SK-N-SH treated with all-trans-retinoic acid at 6 μM for 48 hours (cell line): ENCODE results near the gene SPECC1L.

ENCODE experiments used
- ATAC-seq: fragments of 200-7000 bp; cut with Tn5 transposase; 3 replicates; pipeline ENCODE4 v1.9.1; 2020; ENCODE audit warnings: mild to moderate bottlenecking, moderate library complexity
- ARNTL ChIP-seq: fragments of 450-650 bp; formaldehyde crosslinking; IDR thresholded peaks from 2 replicates; pipeline ENCODE4 v1.5.0; 2020; ENCODE audit warnings: low read depth, mild to moderate bottlenecking, moderate library complexity, borderline replicate concordance
- BACH2 ChIP-seq: fragments of 250-450 bp; sonication (Bioruptor Pico); IDR thresholded peaks from 2 replicates; pipeline ENCODE4 v1.9.0; 2021; ENCODE audit warnings: mild to moderate bottlenecking, borderline replicate concordance
- CREB5 ChIP-seq: fragments of 250-450 bp; sonication (Bioruptor Pico); IDR thresholded peaks from 2 replicates; pipeline ENCODE4 v1.5.1; 2020; ENCODE audit warnings: low read depth, mild to moderate bottlenecking, moderate library complexity
- CSDC2 ChIP-seq: fragments of 250-450 bp; sonication (Bioruptor Pico); IDR thresholded peaks from 2 replicates; pipeline ENCODE4 v1.5.0; 2020; ENCODE audit warnings: mild to moderate bottlenecking, moderate library complexity
- CSRNP3 ChIP-seq: fragments of 250-450 bp; sonication (Bioruptor Pico); IDR thresholded peaks from 2 replicates; pipeline ENCODE4 v1.5.1; 2021; ENCODE audit warnings: mild to moderate bottlenecking, moderate library complexity
- GLIS3 ChIP-seq: fragments of 250-450 bp; sonication (Bioruptor Pico); IDR thresholded peaks from 2 replicates; pipeline ENCODE4 v1.5.0; 2020; ENCODE audit warnings: mild to moderate bottlenecking, moderate library complexity
- ISL1 ChIP-seq: fragments of 250-450 bp; sonication (Bioruptor Pico); IDR thresholded peaks from 2 replicates; pipeline ENCODE4 v2.1.2; 2022; ENCODE audit warnings: mild to moderate bottlenecking, moderate library complexity
- OSR1 ChIP-seq: fragments of 250-450 bp; sonication (Bioruptor Pico); IDR thresholded peaks from 2 replicates; pipeline ENCODE4 v1.8.0; 2022; ENCODE audit warnings: moderate library complexity, mild to moderate bottlenecking, inconsistent platforms
- PPARA ChIP-seq: fragments of 250-450 bp; sonication (Bioruptor Pico); IDR thresholded peaks from 2 replicates; pipeline ENCODE4 v1.5.0; 2020; ENCODE audit warnings: mild to moderate bottlenecking, borderline replicate concordance
- RARB ChIP-seq: fragments of 250-450 bp; sonication (Bioruptor Pico); IDR thresholded peaks from 2 replicates; pipeline ENCODE4 v1.8.0; 2021; ENCODE audit warnings: mild to moderate bottlenecking, moderate library complexity
- SNAI2 ChIP-seq: fragments of 250-450 bp; sonication (Bioruptor Pico); IDR thresholded peaks from 2 replicates; pipeline ENCODE4 v1.5.0; 2020; ENCODE audit warnings: mild to moderate bottlenecking, moderate library complexity
- TCF4 ChIP-seq: fragments of 250-450 bp; sonication (Bioruptor Pico); IDR thresholded peaks from 2 replicates; pipeline ENCODE4 v1.8.0; 2021; ENCODE audit warnings: mild to moderate bottlenecking, moderate library complexity, borderline replicate concordance
- TOX ChIP-seq: fragments of 250-450 bp; sonication (Bioruptor Pico); IDR thresholded peaks from 2 replicates; pipeline ENCODE4 v1.8.0; 2021; ENCODE audit warnings: mild to moderate bottlenecking, moderate library complexity, borderline replicate concordance
- TSHZ2 ChIP-seq: fragments of 250-450 bp; sonication (Bioruptor Pico); IDR thresholded peaks from 2 replicates; pipeline ENCODE4 v1.5.0; 2020; ENCODE audit warnings: mild to moderate bottlenecking, moderate library complexity
- ZC3H10 ChIP-seq: fragments of 250-450 bp; sonication (Bioruptor Pico); IDR thresholded peaks from 2 replicates; pipeline ENCODE4 v1.5.1; 2021; ENCODE audit warnings: mild to moderate bottlenecking, moderate library complexity
- ZFP3 ChIP-seq: fragments of 250-450 bp; sonication (Bioruptor Pico); IDR thresholded peaks from 2 replicates; pipeline ENCODE4 v1.5.0; 2020; ENCODE audit warnings: mild to moderate bottlenecking, moderate library complexity
- ZFP30 ChIP-seq: fragments of 450-650 bp; formaldehyde crosslinking; IDR thresholded peaks from 2 replicates; pipeline ENCODE4 v1.5.0; 2022; ENCODE audit warnings: mild to moderate bottlenecking, moderate library complexity
- ZNF565 ChIP-seq: fragments of 450-650 bp; formaldehyde crosslinking; conservative IDR thresholded peaks from 2 replicates; pipeline ENCODE4 v1.5.0; 2020; ENCODE audit warnings: low read depth, mild to moderate bottlenecking, moderate library complexity
- ZNF70 ChIP-seq: fragments of 450-650 bp; formaldehyde crosslinking; IDR thresholded peaks from 2 replicates; pipeline ENCODE4 v1.5.0; 2020; ENCODE audit warnings: mild to moderate bottlenecking, moderate library complexity
- ZNF8 ChIP-seq: fragments of 450-650 bp; formaldehyde crosslinking; IDR thresholded peaks from 2 replicates; pipeline ENCODE4 v1.5.0; 2020; ENCODE audit warnings: mild to moderate bottlenecking, moderate library complexity

SPECC1L gene

DNA sequence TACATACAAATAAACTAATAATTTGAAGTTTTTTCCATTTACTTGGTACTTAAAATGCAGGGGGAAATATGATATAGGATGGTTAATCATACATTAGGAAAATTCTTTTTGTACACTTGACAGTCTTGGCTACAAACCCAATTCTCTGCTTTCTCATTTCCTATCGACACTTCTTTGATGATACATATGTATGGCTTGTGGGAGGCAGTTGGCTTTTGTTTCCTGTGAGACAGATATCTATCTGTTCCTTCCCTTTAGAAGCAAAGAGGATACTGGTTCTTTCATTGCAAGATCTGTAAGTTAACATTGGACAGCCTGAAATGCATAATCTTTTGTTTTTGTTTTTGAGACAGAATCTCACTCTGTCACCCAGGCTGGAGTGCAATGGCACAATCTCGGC, 108.9 kb downstream of the SPECC1L start:
- TF ChIP-seq RARB (CRISPR knock-in tag) = no peak
- no peak for TF ChIP-seq CREB5 (CRISPR knock-in tag)
- no peak for TF ChIP-seq ZC3H10 (CRISPR knock-in tag)
- TF ChIP-seq GLIS3 (CRISPR knock-in tag) = no peak
- TF ChIP-seq PPARA (CRISPR knock-in tag) = no peak
- no peak for TF ChIP-seq CSDC2 (CRISPR knock-in tag)
- no peak for TF ChIP-seq BACH2 (CRISPR knock-in tag)
- TF ChIP-seq CSRNP3 = no peak
- TF ChIP-seq SNAI2 (CRISPR knock-in tag) = no peak
- no peak for TF ChIP-seq ZFP3
- no peak for TF ChIP-seq TCF4 (CRISPR knock-in tag)
- TF ChIP-seq TOX (CRISPR knock-in tag) = no peak
- TF ChIP-seq ZNF565 = no peak
- peak; percentile 79 for ATAC-seq

GRCh38 chr22:24380220-24380904, 109.7 kb downstream of the SPECC1L start:
- ATAC-seq = peak; percentile 28; the same call in 2 of the 3 replicates
- no peak for TF ChIP-seq ZNF565
- peak; percentile 40; the same call in 1 of the 2 replicates for TF ChIP-seq TCF4 (CRISPR knock-in tag)

GRCh38 chr22:24380905-24381230, 110.2 kb downstream of the SPECC1L start:
- no peak for ATAC-seq
- TF ChIP-seq TSHZ2 (CRISPR knock-in tag) = no peak
- no peak for TF ChIP-seq ARNTL (CRISPR knock-in tag)
- no peak for TF ChIP-seq TOX (CRISPR knock-in tag)
- TF ChIP-seq ZFP3 = no peak
- TF ChIP-seq CREB5 (CRISPR knock-in tag) = no peak
- no peak for TF ChIP-seq BACH2 (CRISPR knock-in tag)
- no peak for TF ChIP-seq ZFP30 (CRISPR knock-in tag)

DNA sequence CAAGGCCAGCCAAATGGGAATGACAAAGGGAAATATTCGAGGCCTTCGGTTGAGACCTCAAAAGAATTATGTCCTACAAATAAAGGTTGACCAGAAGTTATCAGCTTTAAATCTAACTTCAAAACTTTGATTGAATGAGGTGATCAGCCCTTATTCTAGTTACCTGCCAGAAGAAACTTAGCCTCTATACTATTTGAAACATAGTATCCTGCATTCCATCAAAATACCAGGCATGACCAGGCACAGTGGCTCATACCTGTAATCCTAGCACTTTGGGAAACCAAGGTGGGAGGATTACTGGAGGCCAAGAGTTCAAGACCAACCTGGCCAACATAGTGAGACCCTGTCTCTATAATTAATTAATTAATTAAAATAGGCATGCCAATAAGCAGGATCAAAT, 112.4 kb downstream of the SPECC1L start:
- TF ChIP-seq SNAI2 (CRISPR knock-in tag) (no peak), OSR1 (no peak), ZNF8 (CRISPR knock-in tag) (no peak), ARNTL (CRISPR knock-in tag) (no peak), GLIS3 (CRISPR knock-in tag) (no peak), CSDC2 (CRISPR knock-in tag) (no peak), PPARA (CRISPR knock-in tag) (no peak), ZFP3 (no peak), RARB (CRISPR knock-in tag) (no peak), ISL1 (CRISPR knock-in tag) (no peak), TOX (CRISPR knock-in tag) (no peak), TSHZ2 (CRISPR knock-in tag) (no peak), ZNF70 (CRISPR knock-in tag) (no peak), BACH2 (CRISPR knock-in tag) (no peak), ZNF565 (no peak), CREB5 (CRISPR knock-in tag) (no peak)
- ATAC-seq = no peak
